Stomach (tissue), 9 donors: ENCODE measurements around the gene CCL14. TPM values are rescaled to one million over a fixed set of nuclear protein-coding genes. Genes with fewer than 3 reads are reported as not detected.
"Not testable (repeated sequence)": the region's sequence is repeated elsewhere in the genome, so short reads cannot be mapped to it uniquely, and the experiment has no call there.

Experiments
- DNase-seq, 2 donors: peaks; one replicate each; pipeline versions ENCODE4 v3.0.0 to v3.0.0-alpha.2; 2013 to 2019
- H3K27ac ChIP-seq, 5 donors: fragments of 200-600 bp in 4 of 5; sonication (generic) in 4 of 5; one replicate each; pipeline ENCODE4 v1.5.1; 2013 to 2019; ENCODE audit warnings: mild to moderate bottlenecking in 1 of 5, moderate library complexity in 1 of 5
- H3K27me3 ChIP-seq, 3 donors: fragments of 200-600 bp; sonication (generic); one replicate each; pipeline ENCODE4 v1.5.1; 2017 to 2019; ENCODE audit warnings: mixed run types in 1 of 3
- H3K36me3 ChIP-seq, 4 donors: fragments of 200-600 bp; sonication (generic); 1 replicate in 3 of 4; 2 replicates in 1 of 4; pipeline ENCODE4 v1.5.1; 2016 to 2019
- H3K4me1 ChIP-seq, 4 donors: fragments of 200-600 bp; sonication (generic); one replicate each; pipeline ENCODE4 v1.5.1; 2016 to 2019
- H3K4me3 ChIP-seq, 4 donors: fragments of 200-600 bp; sonication (generic) in 3 of 4; one replicate each; pipeline ENCODE4 v1.5.1; 2016 to 2019; ENCODE audit warnings: mild to moderate bottlenecking in 1 of 4
- H3K9me3 ChIP-seq, 4 donors: fragments of 200-600 bp; sonication (generic); one replicate each; pipeline ENCODE4 v1.5.1; 2016 to 2019
- EP300 ChIP-seq: sonication (generic); formaldehyde crosslinking; IDR thresholded peaks from one replicate; pipeline ENCODE4 v1.6.1; 2017; ENCODE audit warnings: antibody characterized with exemption
- POLR2A ChIP-seq, 4 donors: fragments of 450-650 bp; IDR thresholded peaks; one replicate each; pipeline ENCODE4 v1.6.1; 2016; ENCODE audit warnings: antibody characterized with exemption in 4 of 4, control low read depth in 2 of 4, mild to moderate bottlenecking in 1 of 4, moderate library complexity in 1 of 4
- POLR2AphosphoS5 ChIP-seq, 3 donors: sonication (generic); formaldehyde crosslinking; IDR thresholded peaks; one replicate each; pipeline ENCODE4 v1.6.1; 2016; ENCODE audit warnings: antibody characterized with exemption in 3 of 3
- WGBS, 5 donors: extraction: QIAGEN DNeasy Blood & Tissue Kit in 3 of 5; methylation state at CpG; one replicate each; pipeline versions ENCODE4 v1.1.5 to v1.1.7; 2013 to 2018; 5-methylcytosine and 5-hydroxymethylcytosine counted together
- intact Hi-C: fragments of 100-400 bp; cut with DNase I; formaldehyde crosslinking; loops from one replicate; pipeline ENCODE4 v1.15.1; 2023; ENCODE audit warnings: low total_unique reads
- polyA plus RNA-seq, 3 donors: library from polyadenylated mRNA; stranded (reverse); fragments of 200-250 nt; gene quantifications; one replicate each; pipeline ENCODE4 v1.2.3, GENCODE V29; 2013
- total RNA-seq, 5 donors: library from RNA; depleted of rRNA; stranded (reverse); fragments of >200 nt; gene quantifications; one replicate each; pipeline versions ENCODE4 v1.1.0 to v1.2.3, GENCODE V29; 2014 to 2016
- TF ChIP-seq, protein P1 (sequence below), 7 experiments: fragments of 450-650 bp in 4 of 7; fragments of 200-600 bp in 3 of 7; sonication (generic) in 3 of 7; IDR thresholded peaks; one replicate each; pipeline ENCODE4 v1.5.1; 2016 to 2019; ENCODE audit warnings: antibody characterized with exemption in 7 of 7, control low read depth in 2 of 7, mild to moderate bottlenecking in 1 of 7
- donor health status: healthy with polysubstance abuse.
- donor health status: Bipolar disorder and iron deficiency.
- donor health status: healthy.

CCL14 gene
- total and polyA plus RNA-seq, 8 donors: 0.58 to 80.3 (median 3.3) TPM

GRCh38 chr17:36000732-36001109 lies 14.2 kb upstream of the CCL14 start:
- Histone ChIP-seq H3K9me3 (no peaks in the 10 kb centered on the region), H3K4me1 (peaks cover 7 to 15% (median 11%) of the 10 kb centered on the region in 4 donors), H3K27me3 (peaks cover 0 to 11% (median 0%) of the 10 kb centered on the region in 3 donors), H3K4me3 (no peak overlapping the region), H3K36me3 (no peaks in the 10 kb centered on the region), H3K27ac (no peak overlapping the region)
- peak in 1 of 2 donors; percentile 31 for DNase-seq
- WGBS, 5 donors: 59 to 70% (median 67%) methylated on average over 6 of the region's 6 CpGs
- no peak for TF ChIP-seq POLR2AphosphoS5 (IDR thresholded peaks at IDR 0.05)
- TF ChIP-seq EP300: no peak
- TF ChIP-seq, protein P1, sequence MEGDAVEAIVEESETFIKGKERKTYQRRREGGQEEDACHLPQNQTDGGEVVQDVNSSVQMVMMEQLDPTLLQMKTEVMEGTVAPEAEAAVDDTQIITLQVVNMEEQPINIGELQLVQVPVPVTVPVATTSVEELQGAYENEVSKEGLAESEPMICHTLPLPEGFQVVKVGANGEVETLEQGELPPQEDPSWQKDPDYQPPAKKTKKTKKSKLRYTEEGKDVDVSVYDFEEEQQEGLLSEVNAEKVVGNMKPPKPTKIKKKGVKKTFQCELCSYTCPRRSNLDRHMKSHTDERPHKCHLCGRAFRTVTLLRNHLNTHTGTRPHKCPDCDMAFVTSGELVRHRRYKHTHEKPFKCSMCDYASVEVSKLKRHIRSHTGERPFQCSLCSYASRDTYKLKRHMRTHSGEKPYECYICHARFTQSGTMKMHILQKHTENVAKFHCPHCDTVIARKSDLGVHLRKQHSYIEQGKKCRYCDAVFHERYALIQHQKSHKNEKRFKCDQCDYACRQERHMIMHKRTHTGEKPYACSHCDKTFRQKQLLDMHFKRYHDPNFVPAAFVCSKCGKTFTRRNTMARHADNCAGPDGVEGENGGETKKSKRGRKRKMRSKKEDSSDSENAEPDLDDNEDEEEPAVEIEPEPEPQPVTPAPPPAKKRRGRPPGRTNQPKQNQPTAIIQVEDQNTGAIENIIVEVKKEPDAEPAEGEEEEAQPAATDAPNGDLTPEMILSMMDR (IDR thresholded peaks at IDR 0.05): no peak
- TF ChIP-seq POLR2A (IDR thresholded peaks at IDR 0.05): no peak
- intact Hi-C loops: no loop called here

DNA sequence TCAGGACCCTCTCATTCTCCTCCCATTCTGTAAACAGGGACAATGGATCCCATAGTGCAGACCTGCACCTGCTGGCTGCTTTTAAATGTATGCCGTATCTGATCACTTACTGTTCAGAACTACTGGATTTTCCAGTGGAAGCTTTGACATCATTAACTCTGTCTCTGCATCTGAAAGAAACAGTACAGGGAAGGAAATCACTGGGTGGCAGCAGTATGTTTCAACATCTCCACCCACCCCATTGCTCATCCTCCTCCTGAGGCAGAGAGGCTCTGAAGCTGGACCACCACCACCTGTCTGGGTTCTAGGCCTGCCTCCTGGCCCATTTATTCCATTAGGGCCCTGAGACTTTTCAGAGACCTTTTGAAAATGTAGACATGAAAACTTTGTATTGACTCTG lies 12.2 kb upstream of the CCL14 start:
- Histone ChIP-seq H3K4me3 (no peak overlapping the region), H3K4me1 (peaks cover 7 to 15% (median 11%) of the 10 kb centered on the region in 4 donors), H3K27ac (no peak overlapping the region), H3K9me3 (peaks cover 0 to 6% (median 0%) of the 10 kb centered on the region in 4 donors), H3K36me3 (no peaks in the 10 kb centered on the region), H3K27me3 (peaks cover 0 to 11% (median 0%) of the 10 kb centered on the region in 3 donors)
- intact Hi-C loops: no loop called here
- DNase-seq: no peak
- TF ChIP-seq POLR2A (IDR thresholded peaks at IDR 0.05) (no peak), EP300 (no peak)
- 64 to 87% (median 73%) methylated on average over 1 of the region's 1 CpG for WGBS, 5 donors

DNA sequence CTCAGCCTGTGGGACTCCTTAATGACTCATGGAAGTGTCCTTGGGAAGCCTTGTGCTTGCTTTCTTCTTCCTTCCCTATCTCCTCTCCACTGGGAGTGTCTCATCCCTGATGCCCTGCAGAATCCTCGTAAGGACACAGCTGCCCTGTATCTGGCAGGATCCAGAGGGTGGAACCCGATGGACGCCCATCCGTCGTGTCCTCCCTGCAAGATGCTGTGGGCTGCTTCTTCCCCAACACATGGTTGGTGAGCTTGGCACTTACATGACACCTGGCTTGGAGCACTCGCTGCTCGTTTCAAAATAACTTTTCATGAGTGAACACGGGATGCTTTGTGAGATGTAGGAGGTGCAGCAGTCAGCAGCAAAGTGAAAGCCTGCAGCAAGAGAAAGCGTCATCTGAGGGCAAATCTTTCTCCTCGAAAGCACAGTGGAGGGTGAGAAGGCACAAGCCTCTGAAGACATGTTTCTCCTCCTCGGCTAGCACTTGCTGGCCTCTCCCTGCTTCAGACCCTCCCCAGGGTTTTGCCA lies 11.6 kb upstream of the CCL14 start:
- Histone ChIP-seq H3K4me3 (no peak overlapping the region), H3K4me1 (peaks cover 7 to 15% (median 11%) of the 10 kb centered on the region in 4 donors), H3K36me3 (no peaks in the 10 kb centered on the region), H3K27me3 (peaks cover 0 to 11% (median 0%) of the 10 kb centered on the region in 3 donors), H3K9me3 (peaks cover 0 to 6% (median 0%) of the 10 kb centered on the region in 4 donors), H3K27ac (no peak overlapping the region)
- TF ChIP-seq POLR2AphosphoS5 (IDR thresholded peaks at IDR 0.05) (no peak), POLR2A (IDR thresholded peaks at IDR 0.05) (no peak), EP300 (no peak)
- TF ChIP-seq, protein P1 (IDR thresholded peaks at IDR 0.05): no peak
- DNase-seq: no peak
- 80 to 84% (median 81%) methylated on average over 11 of the region's 11 CpGs for WGBS, 5 donors
- intact Hi-C loops: no loop called here

DNA sequence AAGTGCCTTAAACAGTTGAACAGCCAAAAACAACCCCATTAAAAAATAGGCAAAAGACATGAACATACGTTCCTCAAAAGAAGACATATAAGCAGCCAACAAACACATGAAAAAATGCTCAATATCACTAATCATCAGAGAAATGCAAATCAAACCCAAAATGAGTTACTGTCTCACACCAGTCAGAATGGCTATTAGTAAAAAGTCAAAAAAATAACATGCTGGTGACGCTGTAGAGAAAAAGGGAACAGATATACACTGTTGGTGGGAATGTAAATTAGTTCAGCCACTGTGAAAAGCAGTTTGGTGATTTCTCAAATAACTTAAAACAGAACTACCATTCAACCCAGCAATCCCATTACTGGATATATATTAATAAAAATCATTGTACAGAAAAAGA lies 8.8 kb upstream of the CCL14 start:
- H3K27ac ChIP-seq, H3K4me3 ChIP-seq, DNase-seq, H3K36me3 ChIP-seq, intact Hi-C loops, H3K9me3 ChIP-seq, H3K4me1 ChIP-seq: not testable (repeated sequence)
- H3K27me3 ChIP-seq: peaks cover 0 to 19% (median 0%) of the 10 kb centered on the region in 3 donors
- WGBS, 5 donors: 84 to 92% (median 87%) methylated on average over 2 of the region's 2 CpGs

- H3K36me3 ChIP-seq: no peaks in the 10 kb centered on the region
- no peak overlapping the region for H3K27ac ChIP-seq
- peaks cover 0 to 8% (median 0%) of the 10 kb centered on the region in 3 donors for H3K27me3 ChIP-seq
- peak in 1 of 2 donors; percentile 79 for DNase-seq
- H3K4me1 ChIP-seq: no peaks in the 10 kb centered on the region
- TF ChIP-seq EP300 (no peak), POLR2AphosphoS5 (IDR thresholded peaks at IDR 0.05) (no peak), POLR2A (IDR thresholded peaks at IDR 0.05) (no peak)
- TF ChIP-seq, protein P1 (IDR thresholded peaks at IDR 0.05): no peak
- intact Hi-C loops: no loop called here
- no peak overlapping the region for H3K4me3 ChIP-seq
- 45 to 75% (median 56%) methylated on average over 2 of the region's 2 CpGs for WGBS, 5 donors
- peaks cover 0 to 18% (median 8%) of the 10 kb centered on the region in 4 donors for H3K9me3 ChIP-seq
These were observed 4.5 kb upstream of the CCL14 start for GRCh38 chr17:35991075-35991474.
